HEK293T (cell line): ENCODE measurements around the gene MYBPHL.

Experiments
- BHLHE40 ChIP-seq: fragments of 450-650 bp; IDR thresholded peaks from 2 replicates; pipeline ENCODE4 v1.6.1; 2016; ENCODE audit warnings: mild to moderate bottlenecking, moderate library complexity, borderline replicate concordance
- FOXM1 ChIP-seq: fragments of 450-650 bp; IDR thresholded peaks from 2 replicates; pipeline ENCODE4 v1.6.1; 2017; ENCODE audit warnings: mild to moderate bottlenecking, borderline replicate concordance
- HDGF ChIP-seq: fragments of 450-650 bp; IDR thresholded peaks from 2 replicates; pipeline ENCODE4 v1.6.1; 2017; ENCODE audit warnings: antibody characterized with exemption, borderline replicate concordance
- NFRKB ChIP-seq: fragments of 450-650 bp; IDR thresholded peaks from 2 replicates; pipeline ENCODE4 v1.6.1; 2016; ENCODE audit warnings: mild to moderate bottlenecking, moderate library complexity
- SP1 ChIP-seq: fragments of 450-650 bp; IDR thresholded peaks from 2 replicates; pipeline ENCODE4 v1.6.1; 2017
- SUZ12 ChIP-seq: fragments of 450-650 bp; IDR thresholded peaks from 2 replicates; pipeline ENCODE4 v1.6.1; 2016; ENCODE audit warnings: mild to moderate bottlenecking
- TARDBP ChIP-seq: fragments of 450-650 bp; IDR thresholded peaks from 2 replicates; pipeline ENCODE4 v1.6.1; 2016
- ZNF384 ChIP-seq: fragments of 450-650 bp; IDR thresholded peaks from 2 replicates; pipeline ENCODE4 v1.6.1; 2016
- TF ChIP-seq, protein P1 (sequence below): fragments of 450-650 bp; IDR thresholded peaks from 2 replicates; pipeline ENCODE4 v1.6.1; 2016

DNA sequence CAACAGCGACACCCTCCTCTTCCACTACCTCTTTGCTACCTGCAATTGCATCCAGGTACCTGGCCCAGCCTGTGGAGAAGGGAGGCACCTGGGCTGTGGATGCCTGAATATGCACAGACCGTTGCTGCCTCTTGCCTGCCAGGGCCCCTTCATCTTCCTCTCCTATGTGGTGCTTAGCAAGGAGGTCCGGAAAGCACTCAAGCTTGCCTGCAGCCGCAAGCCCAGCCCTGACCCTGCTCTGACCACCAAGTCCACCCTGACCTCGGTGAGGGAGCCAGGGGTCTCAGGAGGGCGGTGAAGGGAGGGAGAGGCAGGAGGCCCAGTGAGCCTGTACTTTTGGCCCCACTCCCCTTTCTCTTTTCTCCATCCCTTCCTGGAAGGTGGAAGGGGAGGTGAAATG lies 35.4 kb downstream of the MYBPHL start:
- TF ChIP-seq FOXM1 (no peak), SP1 (no peak), NFRKB (no peak), SUZ12 (no peak), TARDBP (no peak), HDGF (no peak), ZNF384 (no peak), BHLHE40 (no peak)
- TF ChIP-seq, protein P1, sequence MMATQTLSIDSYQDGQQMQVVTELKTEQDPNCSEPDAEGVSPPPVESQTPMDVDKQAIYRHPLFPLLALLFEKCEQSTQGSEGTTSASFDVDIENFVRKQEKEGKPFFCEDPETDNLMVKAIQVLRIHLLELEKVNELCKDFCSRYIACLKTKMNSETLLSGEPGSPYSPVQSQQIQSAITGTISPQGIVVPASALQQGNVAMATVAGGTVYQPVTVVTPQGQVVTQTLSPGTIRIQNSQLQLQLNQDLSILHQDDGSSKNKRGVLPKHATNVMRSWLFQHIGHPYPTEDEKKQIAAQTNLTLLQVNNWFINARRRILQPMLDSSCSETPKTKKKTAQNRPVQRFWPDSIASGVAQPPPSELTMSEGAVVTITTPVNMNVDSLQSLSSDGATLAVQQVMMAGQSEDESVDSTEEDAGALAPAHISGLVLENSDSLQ: no peak
